WTC11 (cell line): ENCODE data around the gene SEC22A.

Experiments used
- CTCF ChIP-seq: fragments of 200-600 bp; IDR thresholded peaks from 2 replicates; pipeline ENCODE4 v1.8.0; 2022; ENCODE audit warnings: antibody characterized with exemption
- ESRRA ChIP-seq: sonication (generic); formaldehyde crosslinking; IDR thresholded peaks from 2 replicates; pipeline ENCODE4 v1.8.1; 2022; ENCODE audit warnings: mild to moderate bottlenecking, missing genetic modification reagents, borderline replicate concordance
- GABPB1 ChIP-seq: sonication (generic); formaldehyde crosslinking; IDR thresholded peaks from 2 replicates; pipeline ENCODE4 v1.8.1; 2023; ENCODE audit warnings: mild to moderate bottlenecking, missing genetic modification reagents
- NFE2L1 ChIP-seq: sonication (generic); formaldehyde crosslinking; IDR thresholded peaks from 2 replicates; pipeline ENCODE4 v1.8.1; 2023; ENCODE audit warnings: missing genetic modification reagents
- NR1H2 ChIP-seq: sonication (generic); formaldehyde crosslinking; IDR thresholded peaks from 2 replicates; pipeline ENCODE4 v1.9.0; 2021; ENCODE audit warnings: mild to moderate bottlenecking, moderate library complexity, missing genetic modification reagents
- TCF7 ChIP-seq: sonication (generic); formaldehyde crosslinking; IDR thresholded peaks from 2 replicates; pipeline ENCODE4 v1.8.0; 2022; ENCODE audit warnings: mild to moderate bottlenecking, low read depth, missing genetic modification reagents, moderate library complexity
- USF1 ChIP-seq: sonication (generic); formaldehyde crosslinking; IDR thresholded peaks from 2 replicates; pipeline ENCODE4 v1.8.0; 2022; ENCODE audit warnings: mild to moderate bottlenecking, missing genetic modification reagents
- ZBTB21 ChIP-seq: sonication (generic); formaldehyde crosslinking; IDR thresholded peaks from 2 replicates; pipeline ENCODE4 v1.8.1; 2023; ENCODE audit warnings: mild to moderate bottlenecking, missing genetic modification reagents, borderline replicate concordance
- ZNF121 ChIP-seq: sonication (generic); formaldehyde crosslinking; IDR thresholded peaks from 2 replicates; pipeline ENCODE4 v1.8.0; 2023; ENCODE audit warnings: missing genetic modification reagents
- TF ChIP-seq, protein P1 (sequence below): sonication (generic); formaldehyde crosslinking; IDR thresholded peaks from 2 replicates; pipeline ENCODE4 v1.8.1; 2022; ENCODE audit warnings: low read depth, missing genetic modification reagents, borderline replicate concordance
- TF ChIP-seq, protein P2 (sequence below): fragments of 250-450 bp; sonication (Bioruptor Pico); IDR thresholded peaks from 2 replicates; pipeline ENCODE4 v1.9.0; 2021; ENCODE audit warnings: mild to moderate bottlenecking

DNA sequence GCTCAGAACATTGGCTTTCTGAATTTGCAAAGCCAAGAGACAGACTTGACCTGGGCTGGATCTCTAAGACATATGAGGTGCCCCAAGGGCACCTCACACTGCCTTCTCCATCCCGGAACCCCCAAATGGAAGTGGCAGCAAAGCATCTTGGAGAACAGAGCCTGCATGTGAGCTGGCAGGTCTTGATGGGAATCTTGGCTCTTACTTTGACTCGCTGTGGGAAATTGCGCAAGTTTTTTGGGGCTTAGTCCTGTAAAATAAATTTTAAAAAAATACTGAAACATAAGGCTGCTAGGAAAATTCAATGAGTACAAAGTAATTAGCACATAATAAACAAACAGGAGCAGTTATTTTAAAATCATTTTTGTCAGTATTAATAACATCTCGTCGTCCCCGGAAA is 13.7 kb upstream of the SEC22A start:
- TF ChIP-seq CTCF (no peak), NR1H2 (CRISPR knock-in tag) (no peak), ESRRA (CRISPR knock-in tag) (no peak), TCF7 (CRISPR knock-in tag) (no peak), ZNF121 (CRISPR knock-in tag) (no peak), ZBTB21 (no peak), USF1 (CRISPR knock-in tag) (no peak), GABPB1 (no peak), NFE2L1 (no peak)
- TF ChIP-seq, protein P1, sequence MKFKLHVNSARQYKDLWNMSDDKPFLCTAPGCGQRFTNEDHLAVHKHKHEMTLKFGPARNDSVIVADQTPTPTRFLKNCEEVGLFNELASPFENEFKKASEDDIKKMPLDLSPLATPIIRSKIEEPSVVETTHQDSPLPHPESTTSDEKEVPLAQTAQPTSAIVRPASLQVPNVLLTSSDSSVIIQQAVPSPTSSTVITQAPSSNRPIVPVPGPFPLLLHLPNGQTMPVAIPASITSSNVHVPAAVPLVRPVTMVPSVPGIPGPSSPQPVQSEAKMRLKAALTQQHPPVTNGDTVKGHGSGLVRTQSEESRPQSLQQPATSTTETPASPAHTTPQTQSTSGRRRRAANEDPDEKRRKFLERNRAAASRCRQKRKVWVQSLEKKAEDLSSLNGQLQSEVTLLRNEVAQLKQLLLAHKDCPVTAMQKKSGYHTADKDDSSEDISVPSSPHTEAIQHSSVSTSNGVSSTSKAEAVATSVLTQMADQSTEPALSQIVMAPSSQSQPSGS (CRISPR knock-in tag), result no peak
- TF ChIP-seq, protein P2, sequence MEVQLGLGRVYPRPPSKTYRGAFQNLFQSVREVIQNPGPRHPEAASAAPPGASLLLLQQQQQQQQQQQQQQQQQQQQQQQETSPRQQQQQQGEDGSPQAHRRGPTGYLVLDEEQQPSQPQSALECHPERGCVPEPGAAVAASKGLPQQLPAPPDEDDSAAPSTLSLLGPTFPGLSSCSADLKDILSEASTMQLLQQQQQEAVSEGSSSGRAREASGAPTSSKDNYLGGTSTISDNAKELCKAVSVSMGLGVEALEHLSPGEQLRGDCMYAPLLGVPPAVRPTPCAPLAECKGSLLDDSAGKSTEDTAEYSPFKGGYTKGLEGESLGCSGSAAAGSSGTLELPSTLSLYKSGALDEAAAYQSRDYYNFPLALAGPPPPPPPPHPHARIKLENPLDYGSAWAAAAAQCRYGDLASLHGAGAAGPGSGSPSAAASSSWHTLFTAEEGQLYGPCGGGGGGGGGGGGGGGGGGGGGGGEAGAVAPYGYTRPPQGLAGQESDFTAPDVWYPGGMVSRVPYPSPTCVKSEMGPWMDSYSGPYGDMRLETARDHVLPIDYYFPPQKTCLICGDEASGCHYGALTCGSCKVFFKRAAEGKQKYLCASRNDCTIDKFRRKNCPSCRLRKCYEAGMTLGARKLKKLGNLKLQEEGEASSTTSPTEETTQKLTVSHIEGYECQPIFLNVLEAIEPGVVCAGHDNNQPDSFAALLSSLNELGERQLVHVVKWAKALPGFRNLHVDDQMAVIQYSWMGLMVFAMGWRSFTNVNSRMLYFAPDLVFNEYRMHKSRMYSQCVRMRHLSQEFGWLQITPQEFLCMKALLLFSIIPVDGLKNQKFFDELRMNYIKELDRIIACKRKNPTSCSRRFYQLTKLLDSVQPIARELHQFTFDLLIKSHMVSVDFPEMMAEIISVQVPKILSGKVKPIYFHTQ (CRISPR knock-in tag), result no peak
